HG03103 (cell line): ENCODE measurements around the gene TTC33.

Source experiments
- ATAC-seq: cut with Tn5 transposase; IDR thresholded peaks from one replicate; pipeline ENCODE4 v1.9.1; 2021; ENCODE audit warnings: low read depth; ENCODE audit not compliant: unreplicated experiment

The TTC33 gene

DNA sequence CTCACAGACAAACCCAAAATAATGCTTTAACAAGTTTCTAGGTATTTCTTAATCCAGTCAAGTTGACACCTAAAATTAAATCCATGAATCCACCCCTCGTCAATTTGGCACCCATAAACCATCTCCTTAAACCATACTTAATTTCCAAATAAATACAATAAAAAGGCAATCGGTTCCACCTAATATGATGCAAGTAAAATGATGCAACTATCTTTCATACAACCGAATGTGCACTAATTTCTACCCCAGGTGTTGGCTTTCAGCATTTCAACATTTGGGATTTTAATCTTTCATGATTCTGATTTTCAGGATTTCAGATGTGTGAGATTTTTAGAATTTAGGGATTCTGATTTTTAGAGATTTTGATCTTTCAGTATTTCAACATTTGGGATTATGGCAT is 25.1 kb upstream of the TTC33 start:
- ATAC-seq: no peak

GRCh38 chr5:40780199-40780598 is 24.4 kb upstream of the TTC33 start:
- ATAC-seq: no peak

DNA sequence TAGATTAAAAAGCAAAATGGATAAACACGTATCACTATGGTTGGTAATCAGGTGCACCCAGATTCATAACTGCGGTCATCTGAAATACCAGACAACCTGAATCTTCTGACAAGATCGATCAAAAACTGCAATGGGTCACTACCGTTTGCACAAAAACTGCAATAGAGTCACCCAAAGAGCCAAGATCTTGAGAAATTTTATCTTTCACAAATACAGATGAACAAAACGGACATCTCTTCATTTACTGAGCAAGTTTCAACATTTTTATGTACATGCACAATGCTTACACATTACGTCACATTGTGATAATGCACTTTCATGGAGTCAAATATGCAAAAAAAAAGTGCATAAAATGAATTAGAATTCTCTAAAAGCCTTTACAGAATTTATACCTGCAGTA is 23.8 kb upstream of the TTC33 start:
- no peak for ATAC-seq

GRCh38 chr5:40778133-40778532 is 22.4 kb upstream of the TTC33 start:
- ATAC-seq: no peak

GRCh38 chr5:40776658-40776977 is 20.9 kb upstream of the TTC33 start:
- no peak for ATAC-seq

GRCh38 chr5:40775846-40776657 is 20.3 kb upstream of the TTC33 start:
- ATAC-seq: no peak

DNA sequence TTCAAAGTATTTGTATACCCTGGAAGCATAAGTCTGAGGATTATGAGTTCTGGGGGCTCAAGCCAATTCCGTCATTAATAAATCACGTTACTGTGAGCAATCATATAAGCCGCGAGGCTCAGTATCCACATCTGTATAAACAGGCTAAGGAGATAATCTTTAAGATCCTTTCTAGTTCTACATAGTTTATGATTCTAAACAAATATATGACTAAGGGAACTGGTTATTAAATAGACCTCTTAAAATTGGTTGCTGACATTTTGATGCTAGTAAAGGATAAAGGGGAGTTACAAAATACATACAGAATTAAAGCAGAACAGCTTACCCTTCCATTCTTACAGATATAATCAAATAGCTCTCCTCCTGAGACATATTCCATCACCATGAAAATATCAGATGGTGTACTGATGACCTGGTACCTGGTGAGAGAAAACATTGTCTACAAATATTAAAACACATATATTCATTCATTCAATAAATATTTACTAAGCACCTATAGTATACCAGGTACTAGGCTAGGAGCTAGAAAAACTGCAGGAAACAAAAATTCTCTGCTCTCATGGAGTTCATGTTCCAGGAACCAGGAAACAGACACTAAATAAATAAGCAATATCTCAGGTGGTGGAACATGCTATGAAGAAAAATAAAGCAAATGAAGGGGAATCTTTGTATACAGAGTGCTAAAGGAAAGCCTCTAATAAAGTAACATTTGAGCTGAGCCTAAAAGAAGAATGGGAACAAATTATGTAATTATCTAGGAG is 19.5 kb upstream of the TTC33 start:
- no peak for ATAC-seq

DNA sequence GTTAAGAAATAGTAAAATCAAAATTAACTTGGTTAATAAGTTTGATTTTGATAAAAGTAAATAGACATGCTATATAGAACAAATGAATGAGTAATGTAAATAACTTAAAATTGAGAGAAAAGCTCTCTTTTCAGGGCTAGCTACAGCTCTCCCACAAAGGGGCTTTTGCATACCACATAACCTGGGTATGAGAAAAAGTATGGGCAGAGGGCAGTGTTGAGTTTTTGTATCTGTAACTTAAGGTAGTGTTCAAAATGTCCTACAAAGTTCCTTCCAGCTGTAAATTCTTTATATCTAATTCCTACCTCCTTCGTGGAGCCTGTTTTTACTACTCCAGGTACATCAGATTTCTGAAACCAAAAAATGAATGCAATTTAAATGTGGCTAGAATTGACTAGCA is 18.9 kb upstream of the TTC33 start:
- no peak for ATAC-seq

DNA sequence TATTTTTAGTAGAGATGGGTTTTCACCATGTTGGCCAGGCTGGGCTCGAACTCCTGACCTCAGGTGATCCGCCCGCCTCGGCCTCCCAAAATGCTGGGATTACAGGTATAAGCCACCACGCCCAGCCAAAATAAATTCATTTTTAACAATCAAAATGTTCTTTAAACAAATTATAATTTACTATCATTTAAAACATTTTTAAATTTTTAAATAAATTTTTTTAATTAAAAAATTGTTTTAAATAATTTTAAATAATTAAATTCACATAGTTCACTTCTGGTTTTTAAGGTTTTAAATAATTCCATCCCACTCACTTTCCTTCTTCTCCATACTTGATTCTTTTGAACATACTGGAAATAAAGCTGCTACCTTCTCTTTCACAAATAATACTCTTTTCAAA is 15.0 kb upstream of the TTC33 start:
- ATAC-seq: no peak

DNA sequence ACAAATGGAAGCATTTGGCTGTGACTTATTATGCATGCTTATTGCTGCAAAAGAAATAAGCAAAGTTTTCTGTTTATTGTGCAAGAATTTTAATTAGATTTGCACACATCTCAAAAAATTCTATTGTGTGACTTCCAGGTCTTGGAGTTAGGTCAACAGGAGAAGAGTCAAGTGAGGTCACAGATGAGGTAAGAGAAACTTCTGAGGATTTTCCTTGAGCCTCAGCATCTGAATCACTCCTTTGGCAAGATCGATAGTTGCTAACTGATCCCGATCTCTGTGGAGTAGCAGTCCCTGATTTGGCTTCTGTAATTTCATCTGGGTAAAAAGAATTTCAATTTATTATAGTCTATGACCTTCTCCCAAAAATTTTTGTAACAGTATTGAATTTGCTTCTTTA is 6.9 kb upstream of the TTC33 start:
- ATAC-seq: no peak

DNA sequence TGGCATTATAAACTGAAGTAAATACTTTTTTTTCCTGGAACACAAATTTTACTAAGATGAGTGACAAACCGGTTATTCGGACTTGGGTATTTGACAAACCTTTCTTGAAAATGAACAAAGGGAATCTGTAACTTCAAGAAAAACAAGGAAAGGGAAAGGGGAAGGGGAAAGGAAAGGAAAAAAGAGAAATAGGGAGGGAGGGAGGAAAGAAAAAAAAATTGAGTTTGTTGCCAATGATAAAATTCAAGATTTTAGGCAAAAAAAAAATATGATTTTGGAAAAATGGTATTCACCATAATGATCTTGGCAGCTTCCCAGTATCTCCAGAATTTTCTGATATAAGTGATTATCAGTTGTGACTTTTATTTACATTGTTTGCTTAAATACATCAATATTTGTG is 1.6 kb upstream of the TTC33 start:
- no peak for ATAC-seq

DNA sequence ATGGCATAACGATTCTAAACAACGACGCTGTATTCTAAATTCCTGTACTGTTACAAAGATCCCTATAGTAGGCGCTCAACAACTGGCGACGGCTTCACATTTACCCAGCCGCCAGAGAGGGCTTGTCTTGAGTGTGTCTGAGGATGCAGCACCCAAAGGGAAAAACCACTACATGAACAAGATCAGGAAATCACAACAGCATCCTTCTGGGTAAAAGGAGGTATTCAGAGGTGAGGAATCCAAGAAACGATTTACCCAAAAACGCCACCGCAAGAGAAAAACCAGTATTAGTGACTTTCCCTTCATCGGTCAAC is 711 bp downstream of the TTC33 start:
- ATAC-seq: peak; percentile 71

GRCh38 chr5:40754381-40755092 is 1.2 kb downstream of the TTC33 start:
- peak; percentile 19 for ATAC-seq

DNA sequence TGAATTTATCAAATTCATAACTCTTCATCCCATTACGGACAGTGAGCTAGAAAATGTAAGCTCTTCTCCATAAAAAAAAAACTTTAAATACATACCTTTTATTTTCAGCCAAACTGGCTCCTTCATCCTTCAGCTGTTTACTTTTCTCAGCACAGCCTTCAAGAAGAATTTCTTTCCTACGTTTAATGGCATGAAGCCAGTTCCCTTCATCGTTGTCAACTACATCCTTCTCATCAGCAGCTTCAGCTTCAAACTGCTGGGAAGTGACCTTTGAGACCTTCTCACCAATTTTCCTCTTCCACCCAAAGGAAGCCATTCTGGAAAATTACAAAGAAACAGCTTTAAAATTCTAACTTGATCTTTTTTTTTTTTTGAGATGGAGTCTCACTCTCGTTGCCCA is 9.1 kb downstream of the TTC33 start:
- ATAC-seq: no peak

DNA sequence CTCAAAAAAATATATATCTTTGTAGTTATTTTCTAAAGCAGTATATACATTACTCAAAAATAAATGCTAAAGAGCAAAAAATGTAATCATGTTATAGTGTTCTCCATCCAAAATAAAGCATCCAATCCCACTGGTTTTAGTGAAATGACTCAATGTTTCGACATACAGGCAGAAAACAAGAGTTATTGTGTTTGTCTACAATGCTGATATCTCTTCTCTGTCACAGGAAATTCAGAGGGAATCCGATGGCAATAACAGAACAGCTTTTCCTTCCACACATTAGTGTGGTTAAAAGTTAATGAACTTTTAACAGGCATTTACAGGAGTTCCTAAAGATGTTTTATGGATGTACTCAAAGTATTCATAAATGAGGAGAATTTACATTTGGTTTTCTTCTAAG is 12.0 kb downstream of the TTC33 start:
- ATAC-seq: no peak

DNA sequence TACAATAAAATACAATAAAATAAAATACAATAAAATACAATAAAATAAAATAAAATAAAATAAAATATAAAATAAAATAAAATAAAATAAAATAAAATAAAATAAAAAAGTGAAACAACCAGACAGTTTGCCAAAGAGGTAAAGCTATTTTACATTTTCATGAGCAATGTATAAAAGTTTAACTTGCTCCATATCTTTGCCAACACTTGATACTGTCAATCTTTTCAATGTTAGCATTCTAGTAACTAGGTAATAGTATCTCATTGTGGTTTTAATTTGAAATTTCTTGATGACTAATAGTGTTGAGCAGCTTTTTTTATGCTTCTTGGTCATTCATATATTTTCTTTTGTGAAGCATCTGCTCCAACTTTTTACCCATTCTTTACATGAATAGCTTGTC is 17.3 kb downstream of the TTC33 start:
- ATAC-seq: no peak

GRCh38 chr5:40736103-40736875 is 19.5 kb downstream of the TTC33 start:
- ATAC-seq: no peak

DNA sequence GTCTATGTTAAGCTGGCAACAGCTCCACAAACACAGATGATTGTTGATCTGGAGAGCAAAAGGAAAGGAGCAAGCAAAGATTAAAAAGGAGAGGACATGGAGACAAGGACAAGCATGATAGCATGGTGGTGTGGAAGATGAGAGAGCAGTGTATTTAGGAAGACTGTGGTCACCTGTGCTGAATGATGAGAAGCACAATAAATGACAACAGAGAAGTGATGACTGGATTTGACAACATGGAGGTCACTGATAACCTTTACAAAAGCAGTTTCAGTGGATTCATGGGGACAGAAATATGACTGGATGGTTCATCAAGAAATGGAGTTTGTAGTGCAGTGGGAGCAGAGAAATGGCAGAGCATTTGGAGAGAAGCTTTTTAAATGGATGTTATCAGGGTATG is 20.2 kb downstream of the TTC33 start:
- no peak for ATAC-seq

- ATAC-seq: no peak
Measured at GRCh38 chr5:40734986-40735385, 20.8 kb downstream of the TTC33 start.

GRCh38 chr5:40733879-40734563 is 21.7 kb downstream of the TTC33 start:
- no peak for ATAC-seq
